Measurements from ENCODE around the gene PPFIA1. TPM values are rescaled to one million over a fixed set of nuclear protein-coding genes. Genes with fewer than 3 reads are reported as not detected.

Gene PPFIA1
- total RNA-seq, 2 experiments from 2014 or later: 34.6 to 53.9 TPM

- Histone ChIP-seq H3K4me2 (ENCODE audit: low read length) (no peak overlapping the region), H3K9me2 (ENCODE audit: insufficient read depth, low read length) (no peaks in the 10 kb centered on the region), H3K79me2 (ENCODE audit: insufficient read depth, low read depth, low read length) (no peaks in the 10 kb centered on the region), H3K36me3 (ENCODE audit: insufficient read depth, low read length) (no peaks in the 10 kb centered on the region), H3K4me1 (ENCODE audit: insufficient read depth, low read length, poor library complexity, severe bottlenecking) (no peaks in the 10 kb centered on the region), H4K20me1 (ENCODE audit: insufficient read depth, low read length) (no peaks in the 10 kb centered on the region), H2AFZ (ENCODE audit: low read length) (no peak overlapping the region), H3K4me3 (ENCODE audit: low read depth, low read length, poor library complexity, severe bottlenecking) (no peak overlapping the region), H3K27ac (ENCODE audit: low read depth, low read length, poor library complexity, severe bottlenecking) (no peak overlapping the region), H3K9me3 (ENCODE audit: low read length) (no peaks in the 10 kb centered on the region)
- POLR2A ChIA-PET: no interaction called here
- intact Hi-C loops (cut with micrococcal nuclease; ENCODE audit: unreplicated experiment): no loop called here
- DNase-seq (ENCODE audit: low spot score): no peak
- TF ChIP-seq EZH2phosphoT487 (IDR thresholded peaks at IDR 0.05; ENCODE audit: borderline replicate concordance, low read depth, low read length) (no peak), CTCF (conservative IDR thresholded peaks at IDR 0.05; ENCODE audit: low read length) (no peak)
- no TSS peak for BruUV-seq (replicated peaks)
- CTCF ChIA-PET (ENCODE audit: unreplicated experiment): no interaction called here
Observed at GRCh38 chr11:70233034-70233433, 37.5 kb upstream of the PPFIA1 start.

- ChIA-PET CTCF (ENCODE audit: unreplicated experiment) (no interaction called here), POLR2A (interaction anchor here (0.6 kb wide), 1 partner anchor 1163 kb away, joined by 3 read pairs; no protein-coding TSS in a partner anchor)
- Histone ChIP-seq H3K27ac (ENCODE audit: low read depth, low read length, poor library complexity, severe bottlenecking) (no peak overlapping the region), H3K9me2 (ENCODE audit: insufficient read depth, low read length) (no peaks in the 10 kb centered on the region), H3K36me3 (ENCODE audit: insufficient read depth, low read length) (no peaks in the 10 kb centered on the region), H3K9me3 (ENCODE audit: low read length) (no peaks in the 10 kb centered on the region), H4K20me1 (ENCODE audit: insufficient read depth, low read length) (no peaks in the 10 kb centered on the region), H3K79me2 (ENCODE audit: insufficient read depth, low read depth, low read length) (no peaks in the 10 kb centered on the region), H2AFZ (ENCODE audit: low read length) (no peak overlapping the region), H3K4me2 (ENCODE audit: low read length) (no peak overlapping the region), H3K4me1 (ENCODE audit: insufficient read depth, low read length, poor library complexity, severe bottlenecking) (no peaks in the 10 kb centered on the region), H3K4me3 (ENCODE audit: low read depth, low read length, poor library complexity, severe bottlenecking) (no peak overlapping the region)
- DNase-seq (ENCODE audit: low spot score): no peak
- no peak for TF ChIP-seq CTCF (conservative IDR thresholded peaks at IDR 0.05; ENCODE audit: low read length)
- intact Hi-C loops (cut with micrococcal nuclease; ENCODE audit: unreplicated experiment): no loop called here
- no TSS peak for BruUV-seq (replicated peaks)
Observed at GRCh38 chr11:70233511-70233934, 37.0 kb upstream of the PPFIA1 start.

- ChIA-PET POLR2A (interaction anchor here (0.6 kb wide), 2 partner anchors 54 to 1164 kb away, joined by 3 read pairs; no protein-coding TSS in a partner anchor), CTCF (ENCODE audit: unreplicated experiment) (no interaction called here)
- Histone ChIP-seq H3K4me3 (ENCODE audit: low read depth, low read length, poor library complexity, severe bottlenecking) (no peak overlapping the region), H3K79me2 (ENCODE audit: insufficient read depth, low read depth, low read length) (no peaks in the 10 kb centered on the region), H3K4me2 (ENCODE audit: low read length) (no peak overlapping the region), H3K36me3 (ENCODE audit: insufficient read depth, low read length) (no peaks in the 10 kb centered on the region), H3K4me1 (ENCODE audit: insufficient read depth, low read length, poor library complexity, severe bottlenecking) (no peaks in the 10 kb centered on the region), H3K9me3 (ENCODE audit: low read length) (no peaks in the 10 kb centered on the region), H3K27ac (ENCODE audit: low read depth, low read length, poor library complexity, severe bottlenecking) (no peak overlapping the region), H3K9me2 (ENCODE audit: insufficient read depth, low read length) (no peaks in the 10 kb centered on the region), H4K20me1 (ENCODE audit: insufficient read depth, low read length) (no peaks in the 10 kb centered on the region), H2AFZ (ENCODE audit: low read length) (no peak overlapping the region)
- no TSS peak for BruUV-seq (replicated peaks)
- TF ChIP-seq CTCF (conservative IDR thresholded peaks at IDR 0.05; ENCODE audit: low read length) (no peak), EZH2phosphoT487 (IDR thresholded peaks at IDR 0.05; ENCODE audit: borderline replicate concordance, low read depth, low read length) (no peak)
- intact Hi-C loops (cut with micrococcal nuclease; ENCODE audit: unreplicated experiment): no loop called here
- no peak for DNase-seq (ENCODE audit: low spot score)
Observed at GRCh38 chr11:70233962-70234361, 36.5 kb upstream of the PPFIA1 start.
